ENCODE measurements around the gene CLPTM1. TPM values are rescaled to one million over a fixed set of nuclear protein-coding genes. Genes with fewer than 3 reads are reported as not detected.

CLPTM1 gene
- polyA plus RNA-seq, 1 of the 3 experiments (the other 2 are of a cell fraction) = 86.5 TPM

GRCh38 chr19:44931541-44931940 is 23.6 kb upstream of the CLPTM1 start (continued):
- TF ChIP-seq, protein P1, sequence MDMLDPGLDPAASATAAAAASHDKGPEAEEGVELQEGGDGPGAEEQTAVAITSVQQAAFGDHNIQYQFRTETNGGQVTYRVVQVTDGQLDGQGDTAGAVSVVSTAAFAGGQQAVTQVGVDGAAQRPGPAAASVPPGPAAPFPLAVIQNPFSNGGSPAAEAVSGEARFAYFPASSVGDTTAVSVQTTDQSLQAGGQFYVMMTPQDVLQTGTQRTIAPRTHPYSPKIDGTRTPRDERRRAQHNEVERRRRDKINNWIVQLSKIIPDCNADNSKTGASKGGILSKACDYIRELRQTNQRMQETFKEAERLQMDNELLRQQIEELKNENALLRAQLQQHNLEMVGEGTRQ (IDR thresholded peaks at IDR 0.05; ENCODE audit: borderline replicate concordance, low read depth, low read length) = no peak

DNA sequence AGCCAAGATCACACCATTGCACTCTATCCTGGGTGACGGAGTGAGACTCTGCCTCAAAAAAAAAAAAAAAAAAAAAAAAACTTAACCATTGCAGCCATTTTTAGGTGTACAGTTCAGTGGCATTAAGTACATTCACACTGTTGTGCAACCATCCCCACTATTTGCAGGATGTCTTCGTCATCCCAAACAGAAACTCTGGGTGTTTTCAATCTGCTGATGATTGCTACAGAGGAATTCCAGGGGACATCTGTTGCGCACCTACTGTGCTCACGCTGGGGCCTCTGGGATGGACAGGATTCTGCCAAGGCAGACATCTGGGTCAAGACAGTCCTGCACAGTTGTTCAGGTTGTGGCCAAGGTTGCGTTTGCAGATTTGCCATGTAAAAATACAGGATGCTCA is 15.5 kb upstream of the CLPTM1 start:
- H3F3A ChIP-seq (replicated peaks; ENCODE audit: insufficient read depth) = no peaks in the 10 kb centered on the region
- WGBS (ENCODE audit: low lambda C conversion rate) = 72% methylated on average over 5 of the region's 5 CpGs
- POLR2A ChIA-PET = no interaction called here

GRCh38 chr19:44942067-44942571 is 13.1 kb upstream of the CLPTM1 start, which contains the start of gene APOC4:
TSS of gene APOC4 (plus strand) at chr19:44942237. CDS start at chr19:44942278, 41 bp downstream.
- CTCF ChIA-PET = no interaction called here
- Histone ChIP-seq H3K27ac (ENCODE audit: low read depth in 2 of 2, low read length in 1 of 2) (no peak within 1 kb of the TSS), H3K9me3 (no peaks in the 10 kb centered on the region), H3K4me2 (no peak within 1 kb of the TSS), H3F3A (replicated peaks; ENCODE audit: insufficient read depth) (no peaks in the 10 kb centered on the region), H3K79me2 (ENCODE audit: insufficient read depth) (no peaks in the 10 kb centered on the region), H3K4me3 (ENCODE audit: low read depth in 2 of 2, low read length in 1 of 2) (no peak within 1 kb of the TSS), H3K9ac (no peak within 1 kb of the TSS), H3K36me3 (replicated peaks in 1 of 2; ENCODE audit: control insufficient read depth in 1 of 2, insufficient read depth in 2 of 2, low read length in 1 of 2) (no peaks in the 10 kb centered on the region), H4K20me1 (ENCODE audit: insufficient read depth) (no peaks in the 10 kb centered on the region), H3K4me1 (ENCODE audit: control insufficient read depth in 1 of 2, insufficient read depth in 2 of 2, low read depth in 1 of 2, low read length in 1 of 2) (no peaks in the 10 kb centered on the region), H3K27me3 (ENCODE audit: insufficient read depth) (no peaks in the 10 kb centered on the region), H2AFZ (ENCODE audit: low read depth) (no peak within 1 kb of the TSS), H3K9me2 (no peaks in the 10 kb centered on the region)
- 87% methylated on average over 10 of the region's 14 CpGs for WGBS (ENCODE audit: low lambda C conversion rate)
- POLR2A ChIA-PET = no interaction called here
- no peak for DNase-seq
- no peak for TF ChIP-seq SIN3A (IDR thresholded peaks at IDR 0.05; ENCODE audit: borderline replicate concordance, low read depth, low read length)
- no peak for TF ChIP-seq ZBTB33 (IDR thresholded peaks at IDR 0.05; ENCODE audit: borderline replicate concordance, low read depth)
- no peak for TF ChIP-seq RFX5 (IDR thresholded peaks at IDR 0.05; ENCODE audit: low read length)
- TF ChIP-seq ELF1 (IDR thresholded peaks at IDR 0.05) = no peak
- no peak for TF ChIP-seq RCOR1 (IDR thresholded peaks at IDR 0.05; ENCODE audit: low read length)
- TF ChIP-seq MEF2A (IDR thresholded peaks at IDR 0.05; ENCODE audit: borderline replicate concordance, low read depth) = no peak
- no peak for TF ChIP-seq POLR2AphosphoS5 (IDR thresholded peaks at IDR 0.05; ENCODE audit: low read depth, low read length)
- TF ChIP-seq IRF3 (IDR thresholded peaks at IDR 0.05; ENCODE audit: low read depth, low read length) = no peak
- no peak for TF ChIP-seq EP300 (IDR thresholded peaks at IDR 0.05; ENCODE audit: borderline replicate concordance in 1 of 2, low read depth in 1 of 2, low read length in 1 of 2)

More for the DNA sequence above, 15.5 kb upstream of the CLPTM1 start:
- H2AFZ ChIP-seq (ENCODE audit: low read depth) = no peak overlapping the region
- H3K4me1 ChIP-seq (ENCODE audit: control insufficient read depth in 1 of 2, insufficient read depth in 2 of 2, low read depth in 1 of 2, low read length in 1 of 2) = no peaks in the 10 kb centered on the region
- H3K4me3 ChIP-seq (ENCODE audit: low read depth in 2 of 2, low read length in 1 of 2) = no peak overlapping the region
- CTCF ChIA-PET = interaction anchor here (0.8 kb wide), 1 partner anchor 12 kb away, joined by 4 read pairs; no protein-coding TSS in a partner anchor
- TF ChIP-seq SMC3 (IDR thresholded peaks at IDR 0.05; ENCODE audit: low read depth, low read length) = no peak
- TF ChIP-seq NFIC (IDR thresholded peaks at IDR 0.05; ENCODE audit: borderline replicate concordance) = no peak
- TF ChIP-seq FOXJ3 (CRISPR knock-in tag; IDR thresholded peaks at IDR 0.05) = no peak
- TF ChIP-seq RAD21 (IDR thresholded peaks at IDR 0.05; ENCODE audit: low read length) = no peak
- no peak for TF ChIP-seq USF1 (IDR thresholded peaks at IDR 0.05; ENCODE audit: borderline replicate concordance, low read depth)
- TF ChIP-seq RXRA (IDR thresholded peaks at IDR 0.05; ENCODE audit: borderline replicate concordance, low read depth) = no peak
- TF ChIP-seq FOSL2 (IDR thresholded peaks at IDR 0.05; ENCODE audit: borderline replicate concordance, low read depth) = no peak
- no peak for TF ChIP-seq NRF1 (IDR thresholded peaks at IDR 0.05; ENCODE audit: low read depth, low read length)
- TF ChIP-seq CTCF (IDR thresholded peaks at IDR 0.05) = no peak
- H3K9ac ChIP-seq = no peak overlapping the region
- H3K27me3 ChIP-seq (ENCODE audit: insufficient read depth) = no peaks in the 10 kb centered on the region
- H3K79me2 ChIP-seq (ENCODE audit: insufficient read depth) = no peaks in the 10 kb centered on the region
- H4K20me1 ChIP-seq (ENCODE audit: insufficient read depth) = no peaks in the 10 kb centered on the region
- no peak overlapping the region for H3K4me2 ChIP-seq
- H3K9me2 ChIP-seq = no peaks in the 10 kb centered on the region
- no peak overlapping the region for H3K27ac ChIP-seq (ENCODE audit: low read depth in 2 of 2, low read length in 1 of 2)
- H3K36me3 ChIP-seq (replicated peaks in 1 of 2; ENCODE audit: control insufficient read depth in 1 of 2, insufficient read depth in 2 of 2, low read length in 1 of 2) = no peaks in the 10 kb centered on the region
- no peak for DNase-seq
- no peaks in the 10 kb centered on the region for H3K9me3 ChIP-seq

Measured in SK-N-SH (cell line).